ENCODE measurements around the gene ACTA2.

The ACTA2 gene

GRCh38 chr10:88981435-88981834 is 28.9 kb upstream of the ACTA2 start:
- no peak for DNase-seq (ENCODE audit: low read depth in 3 of 3)

- no peak for DNase-seq (ENCODE audit: low read depth in 3 of 3)
Measured at GRCh38 chr10:88980800-88981199, 28.2 kb upstream of the ACTA2 start.

DNA sequence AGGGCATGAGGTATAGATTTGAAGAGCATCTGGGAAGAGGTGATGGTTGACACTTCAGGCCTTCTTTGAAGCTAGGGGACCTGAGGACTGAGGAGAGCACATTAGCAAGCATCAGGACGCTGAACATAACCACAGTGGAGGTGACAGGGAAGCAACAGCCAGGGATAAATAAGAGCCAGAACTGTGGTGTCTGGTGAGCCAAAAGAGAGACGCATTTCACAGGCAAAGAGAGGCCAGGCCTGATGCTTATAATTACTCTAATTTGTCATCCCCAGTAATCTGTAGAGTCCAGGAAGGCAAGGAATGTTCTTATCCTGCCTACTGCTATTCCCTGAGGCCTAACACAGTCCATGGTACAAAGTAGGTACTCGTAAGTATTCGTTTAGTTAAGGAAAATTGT is 27.7 kb upstream of the ACTA2 start:
- no peak for DNase-seq (ENCODE audit: low read depth in 3 of 3)

DNA sequence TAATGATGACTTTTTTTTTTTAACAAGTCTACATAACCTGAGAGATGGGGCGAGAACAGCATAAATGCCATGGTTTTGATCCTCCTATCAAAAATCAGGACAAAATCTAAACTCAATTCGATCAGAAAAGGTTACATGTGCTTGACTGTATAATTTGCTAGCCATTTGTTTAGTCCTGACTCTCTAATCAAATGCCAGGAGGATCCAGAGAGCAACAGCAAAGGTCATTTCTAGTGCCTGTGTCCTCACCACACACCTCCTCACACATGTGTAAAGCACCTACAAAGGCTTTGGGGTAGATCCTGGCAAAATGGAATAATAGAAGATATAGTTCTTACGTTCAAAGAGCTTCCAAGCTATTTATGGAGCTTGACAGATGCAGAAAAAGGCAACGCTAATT is 27.0 kb upstream of the ACTA2 start:
- DNase-seq (ENCODE audit: low read depth in 3 of 3) = no peak

DNA sequence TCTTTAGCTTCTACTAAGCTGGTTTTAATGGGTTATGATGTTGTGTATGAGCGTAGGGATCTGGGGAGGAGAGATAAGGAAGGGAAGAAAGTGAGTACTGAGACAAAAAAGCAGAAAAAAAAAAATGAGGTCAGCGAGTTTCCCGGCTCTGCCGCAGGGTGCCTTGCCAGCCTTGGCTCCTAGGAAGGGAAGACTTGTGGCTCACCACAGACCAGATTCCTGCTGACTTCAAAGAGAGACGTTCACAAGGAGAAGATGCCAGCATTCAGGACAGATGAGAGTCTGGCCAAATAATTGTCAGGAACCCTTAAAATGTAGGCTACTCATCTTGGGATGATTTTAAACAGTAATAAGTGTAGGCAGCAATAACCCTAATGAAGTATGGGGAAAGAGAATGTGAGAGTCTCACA is 26.6 kb upstream of the ACTA2 start:
- no peak for DNase-seq (ENCODE audit: low read depth in 3 of 3)

DNA sequence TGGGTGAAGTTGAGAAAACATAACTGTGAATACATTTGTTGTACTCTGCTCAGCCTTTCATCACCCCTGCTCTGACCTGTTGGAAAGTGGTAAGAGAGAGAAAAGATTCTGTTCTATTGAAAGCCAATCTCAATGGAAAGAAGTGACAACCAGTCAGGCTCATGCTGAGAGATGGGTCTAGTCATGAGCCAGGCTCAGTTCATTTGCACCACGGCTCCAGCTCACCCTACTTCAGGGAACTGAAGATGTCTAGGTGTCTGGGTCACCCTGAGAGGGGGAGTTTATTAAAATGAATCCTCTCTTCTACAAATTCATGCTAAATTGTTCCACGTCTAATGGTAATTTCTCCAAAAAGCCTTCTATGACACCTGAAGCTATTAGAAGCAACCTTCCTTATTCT is 25.9 kb upstream of the ACTA2 start:
- DNase-seq (ENCODE audit: low read depth in 3 of 3) = no peak

- no peak for DNase-seq (ENCODE audit: low read depth in 3 of 3)
Measured at GRCh38 chr10:88975377-88975720, 22.8 kb upstream of the ACTA2 start.

- DNase-seq (ENCODE audit: low read depth in 3 of 3) = no peak
Measured at GRCh38 chr10:88974446-88975376, 22.1 kb upstream of the ACTA2 start.

DNA sequence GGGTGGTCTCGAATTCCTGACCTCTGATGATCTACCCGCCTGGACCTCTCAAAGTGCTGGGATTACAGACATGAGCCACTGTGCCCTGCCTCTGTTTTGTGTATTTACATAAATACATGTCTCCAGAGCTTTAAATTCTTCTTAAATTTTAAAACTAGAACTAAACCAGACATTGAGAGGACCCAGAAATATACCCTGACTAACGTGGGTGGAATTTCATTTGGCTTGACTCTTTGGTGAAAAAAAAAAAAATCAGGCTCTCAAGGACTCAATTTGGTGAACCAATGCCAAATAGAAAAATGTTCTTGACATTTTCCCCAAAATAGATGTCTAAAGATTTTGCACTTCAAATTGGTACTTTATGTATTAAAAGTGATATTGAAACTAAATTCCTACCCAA is 21.4 kb upstream of the ACTA2 start:
- no peak for DNase-seq (ENCODE audit: low read depth in 3 of 3)

GRCh38 chr10:88971221-88972061 is 18.9 kb upstream of the ACTA2 start:
- DNase-seq (ENCODE audit: low read depth in 3 of 3) = no peak

- DNase-seq (ENCODE audit: low read depth in 3 of 3) = no peak
Measured at GRCh38 chr10:88968391-88968790, 15.8 kb upstream of the ACTA2 start.

- no peak for DNase-seq (ENCODE audit: low read depth in 3 of 3)
Measured at GRCh38 chr10:88966797-88967196, 14.2 kb upstream of the ACTA2 start.

DNA sequence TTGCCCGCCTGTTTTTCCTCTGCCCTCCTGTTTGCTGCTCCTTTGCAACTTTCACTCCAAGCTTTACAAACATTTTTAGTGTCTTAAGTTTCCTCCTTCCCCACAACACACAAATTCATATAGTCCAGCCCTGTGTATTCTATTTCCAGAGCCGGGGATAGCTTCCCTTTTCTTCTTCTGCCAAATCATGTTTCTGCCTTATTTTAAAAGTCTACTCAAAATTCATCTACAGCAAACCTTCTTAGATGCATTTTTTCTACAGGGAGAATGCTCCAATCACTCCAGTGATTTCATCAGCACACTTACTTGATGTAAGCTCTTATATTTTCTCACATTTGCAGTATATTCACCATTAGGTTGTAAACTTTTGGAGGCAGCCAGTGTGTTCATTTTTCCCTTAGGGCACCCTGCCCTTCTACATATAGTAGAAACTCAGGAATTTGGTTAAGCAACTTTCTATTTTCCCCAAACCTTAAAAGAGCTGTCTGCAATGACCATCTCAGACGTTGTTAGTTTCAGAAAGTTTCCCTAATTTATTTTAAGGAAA is 12.4 kb upstream of the ACTA2 start:
- DNase-seq (ENCODE audit: low read depth in 3 of 3) = no peak

DNA sequence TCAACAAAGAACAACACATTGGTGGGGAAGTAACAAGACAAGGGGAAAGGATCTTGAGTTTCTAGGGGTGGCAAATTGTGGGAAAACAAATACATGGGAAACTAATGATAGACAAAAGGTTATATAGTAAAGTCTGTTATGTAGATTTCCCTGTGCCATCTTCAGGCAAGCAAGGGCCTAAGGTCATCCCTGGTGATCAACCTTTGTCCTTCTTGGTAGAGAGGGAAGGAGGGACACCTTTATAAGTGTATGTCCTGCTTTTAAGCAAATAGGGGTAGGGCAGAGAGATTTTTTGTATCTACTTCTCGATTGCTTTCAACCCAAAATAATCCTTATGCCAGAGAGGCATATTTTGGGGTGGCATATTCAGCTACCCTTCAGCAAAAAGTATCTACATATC is 11.8 kb upstream of the ACTA2 start:
- no peak for DNase-seq (ENCODE audit: low read depth in 3 of 3)

DNA sequence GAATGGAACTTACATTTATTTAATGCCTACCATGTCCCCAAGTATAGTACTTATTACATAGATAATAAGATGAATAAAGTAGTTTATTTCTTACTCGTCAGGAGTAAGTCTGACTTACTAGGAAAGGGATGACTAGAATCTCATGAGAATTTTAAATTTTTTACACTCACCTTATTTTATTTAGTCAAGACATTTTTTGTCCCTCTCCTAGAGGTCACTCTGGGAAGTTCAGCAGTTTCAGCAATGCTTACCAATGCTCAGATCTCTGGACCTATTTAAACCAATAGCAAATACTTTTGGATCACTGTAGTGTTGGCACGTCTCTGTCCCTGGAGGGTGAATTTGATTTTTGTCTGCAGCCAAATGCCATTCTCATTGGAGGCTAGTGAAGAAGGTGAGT is 10.7 kb upstream of the ACTA2 start:
- no peak for DNase-seq (ENCODE audit: low read depth in 3 of 3)

- DNase-seq (ENCODE audit: low read depth in 3 of 3) = no peak
Measured at GRCh38 chr10:88962336-88962735, 9.8 kb upstream of the ACTA2 start.

- DNase-seq (ENCODE audit: low read depth in 3 of 3) = no peak
Measured at GRCh38 chr10:88961266-88961665, 8.7 kb upstream of the ACTA2 start.

GRCh38 chr10:88960802-88961201 is 8.2 kb upstream of the ACTA2 start:
- DNase-seq (ENCODE audit: low read depth in 3 of 3) = no peak

DNA sequence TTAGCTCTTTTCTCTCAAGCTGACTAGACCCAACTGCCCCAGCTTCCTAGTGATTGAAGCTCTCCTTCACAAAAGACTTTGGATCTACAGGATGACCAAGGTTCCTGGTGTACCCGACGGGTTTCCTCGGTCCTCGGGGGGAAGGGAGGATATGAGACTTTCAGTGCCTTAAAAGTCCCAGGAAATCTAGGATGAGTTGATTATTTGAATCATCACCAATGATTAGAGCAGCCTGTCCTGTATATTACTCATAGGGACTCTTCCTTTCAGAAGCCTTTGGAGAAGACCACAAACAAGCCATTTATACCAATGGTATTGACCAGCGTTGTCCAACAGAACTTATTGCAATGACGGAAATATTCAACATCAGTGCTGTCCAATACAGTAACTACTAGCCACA is 6.1 kb upstream of the ACTA2 start:
- no peak for DNase-seq (ENCODE audit: low read depth in 3 of 3)

GRCh38 chr10:88957381-88957780 is 4.8 kb upstream of the ACTA2 start:
- no peak for DNase-seq (ENCODE audit: low read depth in 3 of 3)

- DNase-seq (ENCODE audit: low read depth in 3 of 3) = no peak
Measured at GRCh38 chr10:88954458-88955083, 2.0 kb upstream of the ACTA2 start.

GRCh38 chr10:88953662-88954061 is 1.1 kb upstream of the ACTA2 start:
- no peak for DNase-seq (ENCODE audit: low read depth in 3 of 3)

All from stimulated activated CD4-positive, alpha-beta T cell treated with anti-CD3 and anti-CD28 coated beads, TNF-alpha, amount 100 ng/mL, for 4 hours (primary cell).